ENCODE data around the gene TMEM217.
"Not testable (repeated sequence)": the region's sequence is repeated elsewhere in the genome, so short reads cannot be mapped to it uniquely, and the experiment has no call there.

The TMEM217 gene

GRCh38 chr6:37209461-37210205 lies 48.3 kb downstream of the TMEM217 start:
- DNase-seq, result peak; percentile 77

GRCh38 chr6:37208793-37209192 lies 49.2 kb downstream of the TMEM217 start:
- DNase-seq, result no peak

DNA sequence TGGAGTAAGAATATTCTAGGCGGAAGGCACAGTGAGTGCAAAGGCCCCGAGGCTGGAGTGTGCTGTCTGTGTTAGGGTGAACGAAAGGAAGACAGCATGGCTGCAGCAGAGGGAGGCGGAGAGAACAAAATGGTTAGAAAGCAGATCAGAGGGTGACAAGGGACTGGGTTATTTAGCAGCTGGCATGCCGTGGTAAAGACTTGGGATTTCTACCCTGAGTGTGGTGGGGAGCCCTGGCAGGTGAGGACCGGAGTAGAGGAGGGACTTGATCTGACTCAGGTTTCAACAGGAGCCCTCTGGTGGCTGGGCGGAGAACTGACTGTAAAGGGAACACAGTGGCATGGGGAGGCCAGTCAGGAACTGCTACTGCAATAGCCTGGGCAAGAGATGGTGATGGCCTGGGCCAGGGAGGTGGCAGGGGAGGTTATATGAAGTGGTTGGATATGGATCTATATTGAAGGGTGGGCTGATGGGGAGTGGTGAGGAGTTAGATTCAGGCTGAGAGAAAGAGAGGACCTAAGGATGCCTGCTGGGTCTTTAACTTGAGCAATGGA lies 50.0 kb downstream of the TMEM217 start:
- DNase-seq, result peak; percentile 93

DNA sequence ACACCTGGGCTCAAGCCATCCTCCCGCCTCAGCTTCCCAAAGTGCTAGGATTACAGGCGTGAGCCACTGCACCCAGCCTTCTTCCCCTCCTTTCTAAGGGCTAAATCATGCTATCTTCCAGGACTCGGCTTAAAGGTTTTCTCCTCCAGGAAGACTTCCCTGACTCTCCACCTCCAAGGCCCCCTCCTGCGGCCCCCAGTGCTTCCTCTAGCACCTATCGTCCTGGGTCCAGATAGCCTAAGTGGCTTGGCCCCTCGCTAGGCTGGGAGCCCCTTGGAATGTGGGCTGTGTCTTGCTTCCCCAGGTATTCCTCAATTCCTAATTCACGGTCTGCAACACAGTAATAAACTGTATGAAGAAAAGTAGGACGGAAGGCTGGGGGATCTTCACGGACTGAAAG lies 51.3 kb downstream of the TMEM217 start:
- DNase-seq, result no peak

DNA sequence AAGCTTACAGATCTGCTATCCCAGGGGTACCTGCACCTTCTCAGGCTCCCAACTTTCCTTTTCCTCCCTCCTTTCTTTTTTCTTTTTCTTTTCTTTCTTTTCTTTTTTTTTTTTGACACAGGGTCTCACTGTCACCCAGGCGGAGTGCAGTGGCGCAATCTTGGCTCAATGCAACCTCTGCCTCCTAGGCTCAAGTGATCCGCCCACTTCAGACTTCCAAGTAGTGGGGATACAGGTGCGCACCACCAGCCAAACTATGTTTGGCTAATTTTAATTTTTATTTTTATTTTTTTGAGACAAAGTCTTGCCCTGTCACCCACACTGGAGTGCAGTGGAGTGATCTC lies 52.0 kb downstream of the TMEM217 start:
- DNase-seq, result no peak

GRCh38 chr6:37205175-37205996 lies 52.6 kb downstream of the TMEM217 start:
- no peak for DNase-seq

DNA sequence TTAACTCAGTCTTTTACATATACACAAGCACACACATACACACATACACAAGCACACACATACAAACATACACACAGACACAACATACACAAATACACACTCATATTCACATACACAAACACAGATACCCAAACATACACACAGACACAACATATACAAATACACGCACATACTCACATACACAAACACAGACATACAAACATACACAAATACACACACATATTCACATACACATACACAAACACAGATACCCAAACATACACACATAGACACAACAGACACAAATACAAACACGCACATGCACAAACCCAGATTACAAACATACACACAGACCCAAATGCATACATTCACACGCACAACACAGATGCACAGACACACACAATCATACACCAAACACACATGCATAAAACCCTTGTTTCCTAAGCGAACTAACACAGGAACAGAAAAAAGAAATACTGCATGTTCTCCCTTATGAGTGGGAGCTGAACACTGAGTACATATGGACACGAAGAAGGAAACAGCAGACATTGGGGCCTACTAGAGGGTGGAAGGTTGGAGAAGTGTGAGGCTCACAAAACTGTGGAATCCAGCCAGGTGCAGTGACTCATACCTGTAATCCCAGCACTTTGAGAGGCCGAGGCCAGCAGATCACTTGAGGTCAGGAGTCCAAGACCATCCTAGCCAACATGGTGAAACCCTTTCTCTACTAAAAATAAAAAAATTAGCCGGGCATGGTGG lies 53.8 kb downstream of the TMEM217 start:
- DNase-seq, result no peak

DNA sequence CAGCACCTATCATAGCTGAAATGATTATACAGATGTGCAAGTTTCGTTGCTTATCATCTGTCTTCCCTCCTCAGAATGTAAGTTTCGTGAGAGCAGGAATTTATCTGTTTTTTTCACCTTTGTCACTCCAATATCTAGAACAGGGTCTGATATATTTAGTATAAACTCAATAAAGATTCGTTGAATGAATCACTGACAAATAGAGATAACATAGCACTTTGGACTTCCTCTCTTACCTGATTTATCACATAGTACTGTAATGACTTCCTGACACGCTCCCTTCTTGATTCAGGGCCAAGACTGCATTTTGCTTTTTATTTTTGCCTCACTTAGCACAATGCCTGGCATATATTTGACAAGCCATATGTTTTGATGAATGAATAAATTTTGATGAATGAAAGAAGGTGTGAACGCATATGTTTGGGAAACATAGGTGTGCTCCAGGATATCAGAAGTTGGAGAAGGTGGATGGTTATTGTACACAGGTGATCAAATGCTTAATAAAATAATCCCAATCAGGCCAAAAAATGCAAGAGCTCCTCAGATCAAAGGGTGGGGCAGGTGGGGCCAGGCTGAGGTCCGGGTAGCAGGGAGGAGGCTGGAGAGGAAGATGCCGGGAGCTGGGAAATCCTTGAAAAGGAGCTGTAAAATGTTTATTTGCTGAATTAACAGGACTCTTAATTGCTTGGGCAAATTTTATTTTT lies 55.0 kb downstream of the TMEM217 start:
- peak; percentile 32 for DNase-seq

GRCh38 chr6:37201726-37202125 lies 56.2 kb downstream of the TMEM217 start:
- no peak for DNase-seq

DNA sequence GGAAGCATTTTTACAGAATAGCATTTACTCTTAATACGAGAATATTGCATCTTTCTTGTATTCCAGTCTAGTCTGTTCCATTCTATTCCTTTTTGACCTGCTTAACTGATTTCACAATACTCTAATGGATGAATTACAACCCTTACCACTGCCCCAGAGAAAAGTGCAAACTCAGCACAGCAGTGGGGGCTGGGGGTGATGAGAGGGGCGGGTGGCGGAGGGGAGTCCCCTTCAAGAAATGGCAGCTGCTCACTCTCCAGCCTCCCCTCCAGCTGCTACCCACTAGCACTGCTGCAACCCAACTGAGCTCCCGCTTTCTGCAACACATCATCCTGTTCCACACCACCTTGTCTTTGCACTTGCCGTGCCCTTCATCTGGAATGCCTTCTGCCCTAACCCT lies 57.9 kb downstream of the TMEM217 start:
- no peak for DNase-seq

- DNase-seq, result not testable (repeated sequence)
These were observed 61.5 kb downstream of the TMEM217 start for GRCh38 chr6:37196451-37196850.

DNA sequence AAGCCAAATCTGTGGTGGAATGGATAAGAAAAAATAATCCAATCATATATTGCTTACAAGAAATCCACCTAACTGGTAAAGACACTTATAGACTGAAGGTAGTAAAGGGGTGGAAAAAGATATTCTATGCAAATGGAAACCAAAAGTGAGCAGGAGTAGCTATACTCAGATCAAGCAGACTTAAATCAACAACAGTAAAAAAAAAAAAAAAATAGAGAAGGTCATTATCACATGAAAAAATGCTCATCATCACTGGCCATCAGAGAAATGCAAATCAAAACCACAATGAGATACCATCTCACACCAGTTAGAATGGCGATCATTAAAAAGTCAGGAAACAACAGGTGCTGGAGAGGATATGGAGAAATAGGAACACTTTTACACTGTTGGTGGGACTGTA lies 63.1 kb downstream of the TMEM217 start:
- DNase-seq, result not testable (repeated sequence)

DNA sequence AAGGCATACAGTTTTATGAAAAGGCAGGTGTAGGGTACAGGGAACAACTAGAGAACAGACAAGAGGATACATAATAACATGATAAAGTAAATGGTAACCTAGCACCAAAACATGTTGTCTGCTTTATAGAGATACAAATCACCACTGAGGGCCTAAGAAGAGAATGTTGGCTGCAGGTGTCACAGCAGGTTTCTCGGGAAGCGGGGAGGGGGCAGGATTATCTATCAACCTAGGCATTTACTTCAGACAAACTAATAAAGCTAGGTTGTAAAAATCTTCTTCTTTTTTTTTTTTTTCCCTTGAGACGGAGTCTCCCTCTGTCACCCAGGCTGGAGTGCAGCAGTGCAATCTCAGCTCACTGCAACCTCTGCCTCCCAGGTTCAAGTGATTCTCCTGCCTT lies 65.3 kb downstream of the TMEM217 start:
- DNase-seq, result no peak

DNA sequence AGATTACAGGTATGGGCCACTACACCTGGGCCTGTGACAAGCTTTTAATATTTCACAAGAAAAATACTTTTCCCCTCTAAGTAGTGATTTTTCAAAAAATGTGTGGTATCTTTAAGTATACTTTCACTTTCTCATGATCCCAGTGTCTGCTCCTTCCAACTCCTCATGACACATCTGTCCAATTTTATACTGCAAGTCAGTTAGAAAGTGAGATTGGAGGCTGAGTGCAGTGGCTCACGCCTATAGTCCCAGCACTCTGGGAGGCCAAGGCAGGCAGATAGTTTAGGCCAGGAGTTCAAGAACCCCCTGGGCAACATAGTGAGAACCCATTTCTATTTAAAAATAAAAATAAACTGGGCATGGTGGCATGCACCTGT lies 67.8 kb downstream of the TMEM217 start:
- DNase-seq, result no peak

GRCh38 chr6:37188962-37189510 lies 68.9 kb downstream of the TMEM217 start:
- DNase-seq, result no peak

- DNase-seq, result peak; percentile 27
These were observed 70.5 kb downstream of the TMEM217 start for GRCh38 chr6:37187321-37188022.

DNA sequence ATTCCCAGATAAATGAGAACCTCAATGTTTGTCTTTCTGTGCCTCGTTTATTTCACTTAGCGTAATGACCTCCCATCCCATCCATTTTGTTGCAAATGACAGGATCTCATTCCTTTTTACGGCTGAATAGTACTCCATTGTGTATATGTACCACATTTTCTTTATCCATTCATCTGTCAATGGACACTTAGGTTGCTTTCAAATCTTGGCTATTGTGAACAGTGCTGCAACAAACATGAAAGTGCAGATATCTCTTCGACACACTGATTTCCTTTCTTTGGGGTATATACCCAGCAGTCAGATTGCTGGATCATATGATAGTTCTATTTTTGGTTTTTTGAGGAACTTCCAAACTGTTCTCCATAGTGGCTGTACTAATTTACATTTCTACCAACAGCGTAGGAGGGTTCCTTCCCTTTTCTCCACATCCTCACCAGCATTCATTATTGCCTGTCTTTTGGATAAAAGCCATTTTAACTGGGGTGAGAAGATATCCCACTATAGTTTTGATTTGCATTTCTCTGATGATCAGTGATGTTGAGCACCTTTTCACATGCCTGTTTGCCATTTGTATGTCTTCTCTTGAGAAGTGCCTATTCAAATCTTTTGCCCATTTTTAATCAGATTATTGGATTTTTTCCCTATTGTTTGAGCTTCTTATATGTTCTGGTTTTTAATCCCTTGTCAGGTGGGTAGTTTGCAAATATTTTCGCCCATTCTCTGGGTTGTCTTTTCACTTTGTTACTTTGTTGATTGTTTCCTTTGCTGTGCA lies 71.8 kb downstream of the TMEM217 start:
- not testable (repeated sequence) for DNase-seq

- peak; percentile 68 for DNase-seq
These were observed 75.0 kb downstream of the TMEM217 start for GRCh38 chr6:37182736-37183590.

DNA sequence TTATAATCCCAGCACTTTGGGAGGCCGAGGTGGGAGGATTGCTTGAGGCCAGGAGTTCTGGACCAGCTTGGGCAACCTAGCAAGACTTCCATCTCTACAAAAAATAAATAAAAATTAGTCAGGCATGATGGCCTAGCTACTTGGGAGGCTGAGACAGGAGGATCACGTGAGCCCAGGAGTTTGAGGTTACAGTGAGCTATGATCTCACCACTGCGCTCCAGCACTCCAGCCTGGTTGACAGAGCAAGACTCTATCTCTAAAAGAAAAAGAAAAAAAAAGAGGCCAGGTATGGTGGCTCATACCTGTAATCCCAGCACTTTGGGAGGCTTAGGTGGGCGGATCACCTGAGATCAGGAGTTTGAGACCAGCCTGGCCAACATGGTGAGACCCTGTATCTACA lies 77.3 kb downstream of the TMEM217 start:
- not testable (repeated sequence) for DNase-seq

- DNase-seq, result no peak
These were observed 77.9 kb downstream of the TMEM217 start for GRCh38 chr6:37180075-37180474.
